ENCODE measurements around the gene GPR162.

Gene GPR162

GRCh38 chr12:6839482-6840201 lies 18.0 kb downstream of the GPR162 start:
- DNase-seq = no peak

GRCh38 chr12:6840330-6840729 lies 18.7 kb downstream of the GPR162 start:
- no peak for DNase-seq

GRCh38 chr12:6840761-6841515 lies 19.3 kb downstream of the GPR162 start, which contains the start of gene GNB3:
Gene GNB3 (plus strand): TSS chr12:6840925. CDS start chr12:6841288, 363 bp downstream.
- no peak for DNase-seq

GRCh38 chr12:6842075-6842474 lies 20.5 kb downstream of the GPR162 start:
- no peak for DNase-seq

GRCh38 chr12:6843118-6843902 lies 21.7 kb downstream of the GPR162 start:
- no peak for DNase-seq

- DNase-seq = no peak
Observed at GRCh38 chr12:6845395-6845794, 23.8 kb downstream of the GPR162 start.

GRCh38 chr12:6846316-6846869 lies 24.8 kb downstream of the GPR162 start:
- DNase-seq = no peak

GRCh38 chr12:6847676-6848075 lies 26.1 kb downstream of the GPR162 start:
- no peak for DNase-seq

GRCh38 chr12:6849427-6849826 lies 27.8 kb downstream of the GPR162 start:
- no peak for DNase-seq

- no peak for DNase-seq
Observed at GRCh38 chr12:6849976-6850560, 28.4 kb downstream of the GPR162 start.

- DNase-seq = no peak
Observed at GRCh38 chr12:6850796-6851152, 29.2 kb downstream of the GPR162 start.

GRCh38 chr12:6851153-6851920 lies 29.7 kb downstream of the GPR162 start, which contains the start of gene CDCA3:
Gene CDCA3 (minus strand): TSS chr12:6851286. CDS start chr12:6850952, 334 bp downstream.
- peak; percentile 99 for DNase-seq

GRCh38 chr12:6851921-6852650 lies 30.5 kb downstream of the GPR162 start, which contains the start of gene USP5:
Gene USP5 (plus strand): TSS chr12:6852150. CDS start chr12:6852180, 30 bp downstream.
- peak; percentile 100 for DNase-seq

- peak; percentile 22 for DNase-seq
Observed at GRCh38 chr12:6852651-6853354, 31.2 kb downstream of the GPR162 start.

- no peak for DNase-seq
Observed at GRCh38 chr12:6853626-6854025, 32.0 kb downstream of the GPR162 start.

- DNase-seq = no peak
Observed at GRCh38 chr12:6854036-6854435, 32.4 kb downstream of the GPR162 start.

GRCh38 chr12:6855322-6855721 lies 33.7 kb downstream of the GPR162 start:
- DNase-seq = no peak

- no peak for DNase-seq
Observed at GRCh38 chr12:6858799-6859198, 37.2 kb downstream of the GPR162 start.

- no peak for DNase-seq
Observed at GRCh38 chr12:6860116-6860515, 38.5 kb downstream of the GPR162 start.

- no peak for DNase-seq
Observed at GRCh38 chr12:6860942-6861341, 39.3 kb downstream of the GPR162 start.
